HG02759 (cell line): ENCODE data around the gene RARG.
"Not testable (repeated sequence)": the region's sequence is repeated elsewhere in the genome, so short reads cannot be mapped to it uniquely, and the experiment has no call there.

ENCODE experiments used
- ATAC-seq: cut with Tn5 transposase; IDR thresholded peaks from one replicate; pipeline ENCODE4 v1.9.1; 2021; ENCODE audit warnings: mild to moderate bottlenecking, moderate library complexity; ENCODE audit not compliant: unreplicated experiment

RARG gene

GRCh38 chr12:53193985-53194716, 37.9 kb downstream of the RARG start:
- no peak for ATAC-seq

GRCh38 chr12:53193040-53193439, 39.0 kb downstream of the RARG start:
- no peak for ATAC-seq

- ATAC-seq = no peak
Measured at GRCh38 chr12:53192531-53193021, 39.4 kb downstream of the RARG start.

- ATAC-seq = no peak
Measured at GRCh38 chr12:53191885-53192530, 40.0 kb downstream of the RARG start.

GRCh38 chr12:53191096-53191884, 40.7 kb downstream of the RARG start:
- no peak for ATAC-seq

- peak; percentile 57 for ATAC-seq
Measured at GRCh38 chr12:53190108-53190729, 41.8 kb downstream of the RARG start.

- no peak for ATAC-seq
Measured at GRCh38 chr12:53187145-53187899, 44.7 kb downstream of the RARG start.

- no peak for ATAC-seq
Measured at GRCh38 chr12:53186745-53187144, 45.3 kb downstream of the RARG start.

GRCh38 chr12:53185582-53186153, 46.3 kb downstream of the RARG start:
- no peak for ATAC-seq

- no peak for ATAC-seq
Measured at GRCh38 chr12:53184828-53185227, 47.2 kb downstream of the RARG start.

GRCh38 chr12:53182903-53183302, 49.1 kb downstream of the RARG start:
- no peak for ATAC-seq

GRCh38 chr12:53181935-53182334, 50.1 kb downstream of the RARG start:
- ATAC-seq = no peak

- ATAC-seq = peak; percentile 60
Measured at GRCh38 chr12:53180931-53181645, 50.9 kb downstream of the RARG start.

- peak; percentile 95 for ATAC-seq
Measured at GRCh38 chr12:53180220-53180930, 51.6 kb downstream of the RARG start, which contains the start of the genes CSAD and ZNF740. TSS of gene CSAD (minus strand) at chr12:53180925. CDS start at chr12:53173470, 7,455 bp downstream. TSS of gene ZNF740 (plus strand) at chr12:53180722. CDS start at chr12:53181984, 1,262 bp downstream.

GRCh38 chr12:53179687-53180219, 52.3 kb downstream of the RARG start:
- ATAC-seq = peak; percentile 3

- not testable (repeated sequence) for ATAC-seq
Measured at GRCh38 chr12:53178803-53179202, 53.2 kb downstream of the RARG start.

GRCh38 chr12:53177447-53177846, 54.6 kb downstream of the RARG start:
- not testable (repeated sequence) for ATAC-seq

GRCh38 chr12:53176750-53177149, 55.3 kb downstream of the RARG start:
- no peak for ATAC-seq
